ENCODE data around the gene RDH8.
"Not testable (repeated sequence)": the region's sequence is repeated elsewhere in the genome, so short reads cannot be mapped to it uniquely, and the experiment has no call there.

Gene RDH8

DNA sequence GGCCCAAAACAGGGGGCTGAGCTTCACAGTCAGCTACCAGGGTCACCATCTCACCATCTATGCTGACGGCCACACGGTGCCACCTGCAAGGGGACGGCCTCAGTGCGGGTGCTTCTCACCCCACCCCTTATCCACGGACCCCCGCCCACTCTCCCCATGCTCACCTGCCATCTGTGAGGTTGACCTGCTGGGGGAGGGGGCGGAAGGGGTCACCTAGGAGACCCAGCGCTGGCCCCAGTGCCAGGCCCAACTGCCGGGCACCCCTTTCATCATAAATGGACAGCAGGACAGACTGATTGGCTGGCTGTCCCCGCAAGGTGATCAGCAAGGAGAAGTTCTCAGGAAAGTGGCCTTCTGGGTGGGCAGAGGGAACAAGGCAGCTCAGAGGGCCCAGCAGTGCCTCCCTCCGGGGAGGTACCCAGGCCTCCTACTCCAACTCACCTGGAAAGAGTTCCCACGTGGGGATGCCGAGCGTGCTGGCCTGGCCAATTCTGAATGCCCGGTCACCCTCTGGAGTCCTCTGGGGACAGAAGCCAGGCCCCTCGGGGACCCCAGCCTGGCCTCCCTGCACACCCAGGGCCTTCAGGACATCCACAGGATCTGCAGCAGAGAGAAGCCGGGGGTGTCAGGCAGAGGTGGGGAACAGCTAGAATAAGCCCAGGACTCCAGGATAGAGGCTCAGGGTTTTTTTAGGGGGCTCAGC is 7.5 kb upstream of the RDH8 start:
- DNase-seq (ENCODE audit: low spot score), result no peak

DNA sequence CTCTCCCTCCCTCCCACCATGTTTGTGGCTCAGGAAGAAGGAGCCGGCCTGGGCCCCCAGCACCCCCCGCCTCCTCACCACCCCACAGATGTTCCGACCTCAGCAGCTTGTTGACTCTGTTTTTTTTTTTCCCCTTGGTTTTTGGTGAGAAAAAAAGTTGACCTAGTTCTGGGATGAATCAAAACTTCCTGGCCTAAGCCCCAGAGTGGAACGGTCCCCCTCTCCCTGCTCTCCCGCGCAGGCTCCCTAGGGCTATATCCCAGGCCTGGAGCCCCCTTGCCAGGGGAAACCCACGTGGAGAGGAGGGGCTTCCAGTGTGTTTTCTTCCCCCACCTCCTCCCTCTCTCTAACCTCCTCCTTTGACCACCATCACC is 7.0 kb upstream of the RDH8 start:
- DNase-seq (ENCODE audit: low spot score), result no peak

DNA sequence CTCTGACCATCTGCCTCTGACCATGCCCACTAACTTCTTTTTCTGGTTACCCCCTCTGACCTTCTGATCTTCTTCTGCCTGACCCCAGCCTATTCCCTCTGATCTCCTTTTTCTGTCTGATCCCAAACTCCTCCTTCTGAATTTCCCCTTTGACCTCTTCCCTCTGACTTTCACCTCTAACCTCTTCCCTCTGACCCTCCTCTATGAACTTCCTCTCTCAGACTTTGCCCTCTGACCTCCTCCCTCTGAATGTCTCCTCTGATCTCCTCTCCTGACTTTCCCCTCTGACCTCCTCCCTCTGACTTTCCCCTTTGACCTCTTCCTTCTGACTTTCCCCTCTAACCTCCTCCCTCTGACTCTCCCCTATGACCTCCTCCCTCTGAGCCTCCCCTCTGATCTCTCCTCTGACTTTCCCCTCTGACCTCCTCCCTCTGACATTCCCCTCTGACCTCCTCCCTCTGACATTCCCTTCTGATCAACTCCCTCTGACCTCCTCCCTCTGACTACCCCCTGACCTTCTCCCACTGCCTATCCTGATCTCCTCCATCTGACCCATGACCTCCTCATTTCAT is 6.4 kb upstream of the RDH8 start:
- no peak for DNase-seq (ENCODE audit: low spot score)

DNA sequence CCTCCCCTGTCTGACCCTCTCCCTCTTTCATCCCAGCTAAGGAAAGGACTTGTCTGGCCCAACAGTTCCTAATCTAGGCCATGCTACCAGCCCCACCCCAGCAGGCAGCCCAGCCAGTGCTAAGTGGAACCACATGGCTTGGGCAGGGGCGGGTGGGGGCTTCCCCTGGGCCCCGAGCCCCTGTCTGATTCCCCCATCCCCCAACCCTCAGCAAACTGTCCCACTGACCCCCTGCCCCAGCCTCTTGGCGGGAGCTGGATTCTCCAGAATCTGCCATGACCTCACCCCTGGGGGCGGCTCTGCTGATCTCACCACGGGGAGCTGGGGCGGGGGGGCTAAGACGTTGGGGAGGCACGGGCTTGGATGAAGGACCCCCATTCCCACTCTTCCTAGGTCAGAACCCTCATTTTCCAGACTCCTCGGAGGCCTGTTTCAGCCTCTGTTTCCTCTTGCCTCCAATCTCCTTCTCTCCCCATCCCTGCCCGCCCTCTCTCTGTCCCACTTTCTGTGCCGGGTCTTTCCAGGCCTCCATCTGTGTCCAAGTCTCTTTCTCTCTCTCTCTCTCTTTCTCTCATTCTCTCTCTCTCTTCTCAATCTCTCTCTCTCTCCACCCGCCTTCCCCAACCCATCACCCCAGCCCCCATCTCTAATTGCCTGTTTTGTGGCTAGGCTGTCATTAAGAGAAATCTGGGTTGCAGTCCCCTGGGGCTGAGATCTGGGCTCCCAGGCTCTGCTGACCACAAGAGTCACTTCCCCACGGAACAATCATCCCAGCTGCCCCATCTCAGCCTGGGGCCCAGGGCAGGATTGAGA is 5.7 kb upstream of the RDH8 start:
- no peak for DNase-seq (ENCODE audit: low spot score)

DNA sequence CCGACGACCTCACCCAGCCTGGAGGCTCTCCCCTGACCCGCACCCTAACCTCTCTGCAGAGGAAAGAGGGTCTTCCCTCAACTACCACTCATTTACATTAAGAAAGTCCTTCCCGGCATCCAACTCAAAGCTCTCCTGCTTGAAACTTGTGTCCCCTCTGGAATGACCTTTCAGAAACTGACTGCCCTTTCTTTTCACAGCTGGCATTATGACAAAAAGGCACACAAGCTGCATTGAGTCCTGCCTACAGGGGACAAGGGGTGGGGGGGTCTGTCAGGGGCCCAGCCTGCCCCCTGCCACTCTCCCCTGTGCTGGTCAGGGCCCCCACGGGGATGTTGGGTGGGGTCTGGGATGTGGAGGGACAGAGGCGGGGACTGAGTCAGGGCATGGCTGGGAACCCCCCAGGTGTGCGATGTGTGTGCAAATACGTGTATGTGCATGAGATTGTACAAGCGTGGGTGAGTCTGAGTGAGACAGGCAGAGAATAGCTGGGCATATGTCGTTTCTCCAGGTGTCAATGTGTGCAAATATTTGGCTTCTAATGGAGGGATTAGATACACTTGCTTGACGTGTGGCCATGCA is 5.0 kb upstream of the RDH8 start:
- DNase-seq (ENCODE audit: low spot score), result no peak

DNA sequence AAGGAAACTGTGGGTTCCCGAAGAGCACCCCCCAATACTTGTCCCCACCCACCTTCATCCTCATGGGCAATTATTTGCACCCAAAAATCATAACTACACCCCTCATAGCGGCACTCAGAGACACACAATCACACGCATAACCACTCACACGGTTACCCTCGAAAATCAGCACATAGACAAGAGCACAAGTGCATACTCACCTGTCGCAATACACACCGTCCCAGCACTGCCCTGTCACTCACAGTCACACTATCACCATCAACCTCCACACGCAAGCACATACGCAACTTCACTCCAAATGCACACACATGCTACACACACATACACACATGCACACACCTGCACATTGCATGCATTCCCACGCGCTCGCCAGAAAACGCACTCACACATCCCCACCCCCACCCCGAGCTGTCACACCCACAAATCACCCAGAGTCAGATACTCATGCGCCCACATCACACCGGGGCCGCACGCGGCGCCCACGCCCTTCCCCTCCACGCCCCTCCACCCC is 3.5 kb upstream of the RDH8 start:
- DNase-seq (ENCODE audit: low spot score), result no peak

DNA sequence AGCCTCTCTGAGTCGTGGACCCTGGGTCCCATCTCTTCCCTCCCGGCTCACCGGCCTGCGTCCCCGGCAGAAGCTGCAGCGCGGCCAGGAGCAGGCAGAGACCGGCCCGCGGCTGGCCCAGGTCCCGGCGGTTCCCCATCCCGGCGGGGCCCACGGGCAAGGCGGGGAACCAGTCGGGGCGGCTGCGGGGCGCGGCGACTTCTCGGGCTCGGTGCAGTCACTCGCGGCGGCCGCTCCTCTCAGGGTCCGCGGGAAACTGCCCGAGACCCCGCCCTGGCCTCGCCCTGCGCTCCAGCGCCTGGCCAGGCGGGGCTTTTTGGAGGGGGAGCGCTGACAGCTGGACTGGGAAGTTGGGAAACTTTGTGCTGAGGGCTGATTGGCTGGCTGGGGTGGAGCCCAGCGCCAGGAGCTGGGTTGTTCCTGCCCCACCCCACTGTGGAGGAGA is 3.0 kb upstream of the RDH8 start, which contains the start of gene COL5A3:
TSS of gene COL5A3 (minus strand) at position 258 of the 445 bp plus-strand sequence. CDS start at position 139, 119 bp downstream.
- DNase-seq (ENCODE audit: low spot score), result no peak

DNA sequence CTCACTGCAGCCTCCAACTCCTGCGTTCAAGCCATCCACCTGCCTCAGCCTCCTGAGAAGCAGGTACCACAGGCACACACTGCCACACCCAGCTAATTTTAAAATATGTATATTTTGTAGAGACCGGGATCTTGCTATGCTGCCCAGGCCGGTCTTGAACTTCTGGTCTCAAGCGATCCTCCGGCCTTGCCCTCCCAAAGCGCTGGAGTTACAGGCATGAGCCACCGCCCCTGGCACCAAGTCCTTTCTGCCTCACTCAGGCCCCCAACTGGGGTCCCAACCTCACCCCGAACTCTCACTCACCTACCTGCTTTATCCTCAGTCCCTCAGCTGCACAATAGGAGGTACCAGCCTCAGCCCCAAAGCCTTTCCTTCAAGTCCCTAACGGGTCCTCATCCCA is 2.3 kb upstream of the RDH8 start:
- DNase-seq (ENCODE audit: low spot score), result no peak

DNA sequence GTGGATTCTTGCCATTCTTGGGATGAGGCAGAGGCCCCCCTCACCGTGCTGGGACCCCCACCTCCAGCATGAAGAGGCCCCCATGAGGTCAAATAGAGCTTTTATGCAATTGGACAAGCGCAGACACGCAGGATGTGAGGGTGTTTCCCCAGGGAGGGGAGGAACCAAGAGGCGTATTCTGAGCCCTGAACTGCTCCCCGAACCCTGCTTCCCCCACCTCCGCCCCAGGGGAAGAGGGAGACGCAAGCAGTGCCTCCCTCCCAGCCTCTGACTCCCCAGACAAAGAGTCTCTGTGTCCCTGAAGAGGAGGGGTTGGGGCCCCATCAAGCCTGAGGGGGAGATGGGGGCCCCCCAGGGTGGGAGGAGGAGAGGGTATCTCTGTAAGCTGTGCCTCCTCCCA is 1.3 kb upstream of the RDH8 start:
- no peak for DNase-seq (ENCODE audit: low spot score)

DNA sequence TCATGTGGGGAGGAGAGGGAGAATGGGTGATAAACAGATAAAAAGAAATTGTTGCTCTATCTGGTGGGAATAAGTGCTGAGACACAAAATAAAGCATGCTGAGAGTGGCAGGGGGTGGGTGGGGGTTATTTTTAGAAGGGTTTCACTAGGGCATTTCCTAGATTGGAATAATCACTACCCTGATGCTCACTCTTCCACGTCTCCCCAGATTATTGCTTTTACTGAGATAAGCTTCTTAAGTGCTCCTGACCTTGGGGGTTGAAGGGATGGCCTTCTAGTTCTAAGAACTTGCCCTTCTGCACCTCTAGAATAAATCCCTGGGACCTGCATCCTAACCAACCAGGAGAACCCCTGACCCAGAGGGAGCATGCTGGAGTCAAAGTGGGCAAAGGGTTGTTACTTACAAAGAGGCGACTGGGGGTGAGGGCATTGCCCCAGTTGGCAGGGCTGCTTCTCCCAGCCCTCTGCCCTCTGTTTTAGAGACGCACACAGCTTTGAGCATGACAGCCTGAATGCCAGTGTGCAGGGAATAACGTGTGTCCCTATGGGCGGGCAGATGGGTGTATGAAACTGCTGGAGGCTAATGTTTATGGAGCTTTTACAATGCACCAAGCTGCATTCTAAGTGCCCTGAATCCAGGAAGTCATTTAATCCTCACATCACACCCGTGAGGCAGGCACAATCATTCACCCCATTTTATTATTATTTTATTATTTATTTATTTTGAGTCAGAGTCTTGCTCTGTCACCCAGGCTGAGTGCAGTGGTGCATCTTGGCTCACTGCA is 743 bp downstream of the RDH8 start:
- DNase-seq (ENCODE audit: low spot score), result no peak

DNA sequence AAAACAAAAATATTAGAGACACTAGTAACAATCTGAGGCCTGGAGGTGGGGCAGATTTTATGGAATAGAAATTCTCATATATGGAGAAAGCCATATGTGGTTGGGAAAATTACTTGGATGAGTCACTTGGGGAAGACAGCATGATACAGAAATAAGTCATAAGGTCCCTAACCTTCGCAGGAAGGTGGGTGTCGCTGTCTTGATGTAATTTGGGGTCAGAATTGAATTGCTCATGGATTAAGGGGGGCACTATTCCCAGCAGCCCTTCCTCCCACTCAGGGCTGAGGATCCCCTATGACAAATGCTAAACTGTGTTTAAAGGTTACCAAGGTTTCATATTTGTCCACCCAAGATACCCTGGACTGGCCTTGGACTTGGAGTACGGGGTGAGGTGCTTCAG is 5.0 kb downstream of the RDH8 start:
- DNase-seq (ENCODE audit: low spot score), result no peak

DNA sequence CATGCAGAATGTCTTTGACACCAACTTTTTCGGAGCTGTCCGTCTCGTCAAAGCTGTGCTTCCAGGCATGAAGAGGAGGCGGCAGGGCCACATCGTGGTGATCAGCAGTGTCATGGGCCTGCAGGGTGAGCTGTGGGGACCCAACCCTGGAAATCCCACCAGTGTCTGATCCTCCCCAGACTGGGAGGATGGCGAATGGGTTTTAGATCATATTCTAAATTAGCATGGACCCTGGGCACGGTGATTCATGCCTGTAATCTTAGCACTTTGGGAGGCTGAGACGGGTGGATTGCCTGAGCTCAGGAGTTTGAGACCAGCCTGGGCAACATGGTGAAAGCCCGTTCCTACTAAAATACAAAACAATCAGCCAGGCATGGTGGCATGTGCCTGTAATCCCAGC is 5.5 kb downstream of the RDH8 start:
- DNase-seq (ENCODE audit: low spot score), result no peak

DNA sequence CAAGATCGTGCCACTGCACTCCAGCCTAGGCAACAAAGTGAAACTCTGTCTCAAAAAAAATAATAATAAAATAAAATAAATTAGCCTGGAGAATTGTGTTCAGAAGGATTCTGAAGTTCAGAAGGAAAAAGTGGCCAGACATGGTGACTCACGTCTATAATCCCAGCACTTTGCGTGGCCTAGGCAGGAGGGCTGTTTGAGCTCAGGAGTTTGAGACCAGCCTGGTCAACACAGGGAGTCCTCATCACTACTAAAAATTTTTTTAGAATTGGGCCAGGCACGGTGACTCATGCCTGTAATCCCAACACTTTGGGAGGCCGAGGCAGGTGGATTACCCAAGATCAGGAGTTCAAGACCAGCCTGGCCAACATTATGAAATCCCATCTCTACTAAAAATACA is 6.0 kb downstream of the RDH8 start:
- no peak for DNase-seq (ENCODE audit: low spot score)

DNA sequence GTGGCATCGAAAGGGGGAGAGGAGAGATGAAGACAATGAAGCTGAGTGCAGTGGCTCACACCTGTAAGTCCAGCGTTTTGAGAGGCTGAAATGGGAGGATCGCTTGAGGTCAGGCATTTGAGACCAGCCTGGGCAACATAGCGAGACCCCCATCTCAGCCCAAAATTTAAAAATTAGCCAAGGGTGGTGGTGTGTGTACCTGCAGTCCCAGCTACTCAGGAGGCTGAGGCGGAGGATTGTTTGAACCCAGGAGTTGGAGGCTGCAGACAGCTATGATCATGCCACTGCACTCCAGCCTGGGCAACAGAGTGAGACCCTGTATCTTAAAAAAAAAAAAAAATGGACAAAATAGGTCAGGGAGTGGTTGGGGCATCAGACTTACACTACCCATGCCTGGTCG is 7.6 kb downstream of the RDH8 start:
- DNase-seq (ENCODE audit: low spot score), result no peak

DNA sequence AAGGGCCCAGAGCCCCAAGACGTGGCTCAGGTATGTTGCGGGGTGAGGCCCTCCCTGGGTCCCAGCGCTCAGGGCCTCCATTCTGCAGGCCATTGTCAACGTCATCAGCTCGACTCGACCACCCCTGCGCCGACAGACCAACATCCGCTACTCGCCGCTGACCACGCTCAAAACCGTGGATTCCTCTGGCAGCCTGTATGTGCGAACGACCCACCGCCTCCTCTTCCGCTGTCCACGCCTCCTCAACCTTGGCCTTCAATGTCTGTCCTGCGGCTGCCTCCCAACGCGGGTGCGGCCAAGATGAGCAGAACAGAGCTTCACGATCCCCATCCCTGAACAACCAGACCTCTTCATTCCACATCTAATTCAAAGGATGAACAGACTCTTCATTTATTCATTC is 8.2 kb downstream of the RDH8 start:
- DNase-seq (ENCODE audit: low spot score), result no peak

DNA sequence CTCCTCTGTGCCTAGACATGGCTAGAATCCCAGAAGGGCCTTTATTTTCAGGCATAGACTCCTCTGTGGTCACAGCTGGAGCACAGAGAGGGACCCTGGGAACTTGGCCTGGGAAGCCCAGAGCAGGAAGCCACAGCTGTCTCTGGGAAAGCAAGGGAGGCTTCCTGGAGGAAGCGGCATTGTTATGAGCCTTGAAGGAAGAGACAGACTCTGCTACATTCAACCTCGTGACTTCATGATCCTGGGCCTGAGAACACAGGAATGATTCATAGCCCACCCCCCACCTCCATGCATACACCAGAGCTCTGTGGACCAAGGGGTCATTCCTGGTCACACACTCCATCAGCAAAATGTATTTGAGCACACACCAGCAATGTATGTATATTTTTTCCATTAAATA is 8.6 kb downstream of the RDH8 start:
- no peak for DNase-seq (ENCODE audit: low spot score)

DNA sequence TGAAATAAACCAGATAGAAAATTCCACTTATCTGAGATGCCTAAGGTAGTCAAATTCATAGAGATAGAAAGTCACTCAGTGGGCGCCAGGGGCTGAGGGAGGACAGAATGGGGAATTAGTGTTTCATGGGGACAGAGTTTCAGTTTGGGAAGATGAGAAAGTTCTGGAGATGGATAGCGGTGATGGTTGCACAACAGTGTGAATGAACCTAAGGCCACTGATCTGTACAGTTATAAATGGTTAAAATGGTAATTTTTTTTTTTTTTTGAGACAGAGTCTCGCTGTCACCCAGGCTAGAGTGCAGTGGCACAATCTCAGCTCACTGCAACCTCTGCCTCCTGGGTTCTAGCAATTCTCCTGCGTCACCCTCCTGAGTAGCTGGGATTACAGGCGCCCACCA is 9.8 kb downstream of the RDH8 start:
- not testable (repeated sequence) for DNase-seq (ENCODE audit: low spot score)

DNA sequence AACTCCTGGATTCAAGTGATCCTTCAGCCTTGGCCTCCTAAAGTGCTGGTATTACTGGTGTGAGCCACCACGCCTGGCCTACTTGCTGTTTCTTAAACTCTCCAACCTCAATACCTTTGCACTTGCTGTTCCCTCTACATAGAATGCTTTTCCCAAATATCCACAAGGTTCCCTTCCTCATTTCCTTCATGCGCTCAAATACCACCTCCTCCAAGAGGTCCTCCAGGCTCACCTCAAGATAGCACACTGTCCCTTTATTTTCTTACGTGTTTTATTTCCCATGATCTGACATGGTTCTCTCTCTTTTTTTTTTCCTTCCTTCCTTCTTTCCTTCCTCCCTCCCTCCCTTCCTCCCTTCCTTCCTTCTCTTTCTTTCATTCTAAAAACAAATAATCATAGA is 13.5 kb downstream of the RDH8 start:
- no peak for DNase-seq (ENCODE audit: low spot score)

DNA sequence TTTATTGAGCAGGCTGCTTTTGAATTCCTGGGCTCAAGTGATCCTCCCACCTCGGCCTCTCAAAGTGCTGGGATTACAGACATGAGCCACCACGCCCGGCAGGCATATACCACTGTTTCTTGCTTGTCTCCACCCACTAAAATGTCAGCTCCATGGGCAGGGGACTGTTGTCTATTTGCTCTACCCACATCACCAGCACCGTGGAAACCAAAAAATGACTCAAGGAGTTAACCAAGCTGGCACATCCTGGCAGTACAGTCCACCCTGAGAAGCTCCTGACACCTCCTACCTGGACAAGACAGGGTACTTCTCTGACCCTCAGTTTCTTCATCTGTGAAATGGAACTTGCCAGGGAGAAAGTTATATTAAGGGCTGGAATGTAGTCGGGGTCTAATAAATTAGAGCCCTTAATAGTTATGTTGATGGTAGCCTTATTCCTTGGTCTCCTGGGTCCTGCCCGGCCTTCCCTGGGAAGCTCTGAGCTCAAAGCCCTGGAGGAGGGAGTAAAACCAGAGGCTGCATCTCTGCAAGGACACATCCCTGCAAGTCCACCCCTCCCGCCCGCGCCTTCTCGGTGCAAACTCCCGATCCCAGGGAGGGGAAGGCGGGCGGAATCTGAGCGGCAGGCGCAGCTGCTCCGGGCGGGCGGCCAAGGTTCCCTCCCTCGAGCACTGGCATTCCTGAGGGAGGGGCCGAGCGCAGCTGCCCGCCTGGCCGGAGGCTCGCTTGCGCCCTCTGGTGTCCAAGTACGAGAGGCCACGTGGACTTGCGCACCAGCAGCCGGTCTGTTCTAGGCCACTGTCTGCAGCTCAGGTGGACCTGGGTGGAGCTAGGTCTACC is 14.1 kb downstream of the RDH8 start:
- peak; percentile 81 for DNase-seq (ENCODE audit: low spot score)

DNA sequence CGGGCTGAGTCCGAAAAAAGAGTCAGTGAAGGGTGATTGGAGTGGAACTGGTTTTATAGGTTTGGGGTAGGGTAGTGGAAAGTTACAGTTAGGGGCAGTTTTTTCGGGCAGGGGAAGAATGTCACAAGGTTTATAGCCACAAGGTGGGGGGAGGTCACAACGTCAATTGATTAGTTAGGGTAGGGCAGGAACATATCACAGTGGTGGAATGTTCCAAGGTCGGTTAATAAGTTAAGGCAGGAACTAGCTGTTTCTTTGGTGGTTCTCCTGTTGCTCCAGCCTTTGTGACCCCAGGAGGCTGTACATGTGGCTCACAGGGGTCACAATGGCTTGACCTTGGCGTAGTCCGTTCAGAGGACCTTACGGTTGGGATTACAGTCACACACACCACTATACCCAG is 20.3 kb downstream of the RDH8 start:
- DNase-seq (ENCODE audit: low spot score), result no peak

DNA sequence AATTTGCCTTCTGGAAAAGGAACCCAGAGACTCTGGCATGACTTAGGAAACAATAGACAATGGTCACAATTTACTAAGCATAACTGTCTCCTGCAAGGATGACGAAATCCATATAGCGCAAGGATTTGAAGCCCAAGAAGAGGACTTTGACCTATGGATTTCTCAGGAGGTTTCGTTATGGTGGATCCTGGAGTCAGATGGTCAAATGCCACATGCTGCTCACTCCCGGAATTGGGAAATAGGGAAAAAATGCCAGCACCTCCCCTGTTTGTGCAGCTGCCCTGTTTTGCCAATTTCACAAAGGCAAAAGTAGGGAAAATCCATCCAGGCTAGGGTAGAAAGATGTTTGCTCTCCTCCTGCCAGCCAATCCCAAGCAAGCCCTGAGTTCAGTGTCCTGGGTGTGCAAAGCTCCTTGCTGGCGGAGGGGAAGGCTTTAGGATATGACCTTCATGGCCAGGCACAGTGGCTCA is 23.4 kb downstream of the RDH8 start:
- DNase-seq (ENCODE audit: low spot score), result no peak

Measured in activated CD4-positive, alpha-beta T cell treated with anti-CD3 and anti-CD28 coated beads, Interleukin-2, Interleukin-4, amounts not matched to agents 100 ng/mL and 50 ng/mL, durations not matched to agents 16 hours and 8 hours (primary cell).